Panc1 (cell line): ENCODE results near the gene ZNF692. TPM values are rescaled to one million over a fixed set of nuclear protein-coding genes. Genes with fewer than 3 reads are reported as not detected.

ENCODE experiments used
- ATAC-seq: fragments of 200-7000 bp; cut with Tn5 transposase; 2 replicates; pipeline ENCODE4 v1.9.1; 2020; ENCODE audit warnings: mild to moderate bottlenecking, moderate library complexity
- BruUV-seq: library from RNA; stranded (reverse); fragments of 400-500 nt; replicated peaks from 2 replicates; lab custom pipeline; 2021; lab: Mats Ljungman, UMichigan
- CTCF ChIA-PET: fragments of 300-600 bp; sonication (Branson Sonifier 250); formaldehyde crosslinking; loops from one replicate; lab custom pipeline; 2022; ENCODE audit warnings: antibody characterized with exemption; lab: Charles Lee
- POLR2A ChIA-PET: fragments of 300-600 bp; sonication (Branson Sonifier 250); formaldehyde crosslinking; loops from one replicate; lab custom pipeline; 2022; ENCODE audit warnings: antibody characterized with exemption; lab: Charles Lee
- DNase-seq: peaks from one replicate; pipeline ENCODE4 v3.0.0-alpha.2; 2010; ENCODE audit warnings: low read depth, low spot score
- H3K27ac ChIP-seq: 2 replicates; pipeline ENCODE4 v1.5.1; 2011; ENCODE audit warnings: mild to moderate bottlenecking, low read length, inconsistent platforms
- H3K27me3 ChIP-seq: fragments of 200-500 bp; sonication (Bioruptor generic); 2 replicates; pipeline ENCODE4 v1.6.0; 2014; ENCODE audit warnings: low read length, inconsistent platforms; ENCODE audit not compliant: control insufficient read depth, insufficient read depth
- H3K36me3 ChIP-seq: fragments of 200-500 bp; sonication (Bioruptor generic); 2 replicates; pipeline ENCODE4 v1.5.1; 2014; ENCODE audit warnings: inconsistent platforms, mild to moderate bottlenecking, low read length, moderate library complexity; ENCODE audit not compliant: control insufficient read depth, insufficient read depth
- H3K4me1 ChIP-seq: 2 replicates; pipeline ENCODE4 v1.5.1; 2011; ENCODE audit warnings: inconsistent platforms, mild to moderate bottlenecking, low read length, moderate library complexity; ENCODE audit not compliant: control insufficient read depth, insufficient read depth
- H3K4me3 ChIP-seq, 2 experiments: 2 replicates each; pipeline ENCODE4 v1.5.1; 2011 to 2012; ENCODE audit warnings: low read depth in 2 of 2, low read length in 2 of 2, mild to moderate bottlenecking in 2 of 2, inconsistent platforms in 1 of 2, moderate library complexity in 1 of 2
- H3K9me3 ChIP-seq: fragments of 200-500 bp; sonication (Bioruptor generic); 2 replicates; pipeline ENCODE4 v1.5.1; 2014; ENCODE audit warnings: low read depth, mild to moderate bottlenecking, inconsistent platforms, low read length, moderate library complexity; ENCODE audit not compliant: control insufficient read depth, insufficient read depth
- CTCF ChIP-seq: fragments of 450-650 bp; IDR thresholded peaks from 2 replicates; pipeline ENCODE4 v1.5.1; 2017; ENCODE audit warnings: mild to moderate bottlenecking
- POLR2AphosphoS5 ChIP-seq: IDR thresholded peaks from 2 replicates; pipeline ENCODE4 v1.6.1; 2012; ENCODE audit warnings: mild to moderate bottlenecking, low read depth, low read length, moderate library complexity
- REST ChIP-seq, 2 experiments: IDR thresholded peaks; 2 replicates each; pipeline ENCODE4 v1.6.1; 2011 to 2012; ENCODE audit warnings: low read depth in 2 of 2, control low read depth in 1 of 2, low read length in 1 of 2, mild to moderate bottlenecking in 1 of 2, moderate library complexity in 1 of 2; ENCODE audit not compliant: insufficient read depth in 1 of 2
- SIN3A ChIP-seq: IDR thresholded peaks from 2 replicates; pipeline ENCODE4 v1.6.1; 2012; ENCODE audit warnings: low read depth, mild to moderate bottlenecking, low read length, moderate library complexity, borderline replicate concordance; ENCODE audit not compliant: insufficient read depth
- TCF7L2 ChIP-seq: IDR thresholded peaks from 2 replicates; pipeline ENCODE4 v1.6.1; 2011; ENCODE audit warnings: mild to moderate bottlenecking, low read depth, low read length, inconsistent platforms
- in situ Hi-C: cut with HindIII; loops from 2 replicates; pipeline ENCODE4 v1.10.0; 2016; ENCODE audit warnings: low sequenced_read_pairs, low pct_unique_long_range_greater_than_20kb
- intact Hi-C: fragments of 100-400 bp; cut with micrococcal nuclease; formaldehyde crosslinking; loops from one replicate; pipeline ENCODE4 v1.10.0; 2022; ENCODE audit not compliant: unreplicated experiment
- total RNA-seq: library from RNA; stranded (reverse); gene quantifications from one replicate; pipeline ENCODE4 v1.2.1, GENCODE V29; 2021; ENCODE audit not compliant: unreplicated experiment

The ZNF692 gene
- total RNA-seq, 1 experiment from 2014 or later = 62.3 TPM

GRCh38 chr1:248810000-248810726 lies 48.7 kb downstream of the ZNF692 start:
- Histone ChIP-seq H3K36me3 (0 out of 2 replicates have a peak, but pooled peaks cover 3% of the 10 kb centered on the region), H3K4me1 (no peaks in the 10 kb centered on the region), H3K9me3 (no peaks in the 10 kb centered on the region), H3K27me3 (no peaks in the 10 kb centered on the region), H3K4me3 (no peak overlapping the region), H3K27ac (no peak overlapping the region)
- intact Hi-C loops (no loop called here), in situ Hi-C loops (no loop called here)
- DNase-seq (no peak), ATAC-seq (no peak)
- ChIA-PET POLR2A (no interaction called here), CTCF (no interaction called here)
- TF ChIP-seq CTCF (no peak), POLR2AphosphoS5 (peak; percentile 8; the same call in 1 of the 2 replicates)
- BruUV-seq = no TSS peak

- in situ Hi-C loops = no loop called here
These were observed 50.0 kb downstream of the ZNF692 start for GRCh38 chr1:248808876-248809275.

More at GRCh38 chr1:248808876-248809275, 50.0 kb downstream of the ZNF692 start:
- intact Hi-C loops = no loop called here
- ChIA-PET CTCF (interaction anchor here (0.6 kb wide), 1 partner anchor 50 kb away, joined by 5 read pairs; the partner anchor contains the start of gene ZNF692), POLR2A (no interaction called here)
- no peak for DNase-seq
- no peak for ATAC-seq
- Histone ChIP-seq H3K9me3 (no peaks in the 10 kb centered on the region), H3K27me3 (no peaks in the 10 kb centered on the region), H3K27ac (no peak overlapping the region), H3K36me3 (no peaks in the 10 kb centered on the region), H3K4me3 (no peak overlapping the region), H3K4me1 (no peaks in the 10 kb centered on the region)
- BruUV-seq = no TSS peak
- TF ChIP-seq CTCF (no peak), TCF7L2 (no peak), POLR2AphosphoS5 (no peak), SIN3A (no peak), REST (IDR thresholded peaks at IDR 0.05; ENCODE audit: insufficient read depth in 1 of 2, low read depth in 2 of 2, low read length in 1 of 2) (no peak)
